Coronary artery (tissue), 2 donors: ENCODE measurements around the gene LAMTOR3.

Source experiments
- DNase-seq: peaks from one replicate; pipeline ENCODE4 v3.0.0-alpha.2; 2017; ENCODE audit warnings: low spot score
- H3K27ac ChIP-seq, 2 donors: fragments of 200-600 bp; sonication (generic); one replicate each; pipeline ENCODE4 v1.5.1; 2016 to 2019
- H3K4me3 ChIP-seq: fragments of 200-600 bp; sonication (generic); 2 replicates; pipeline ENCODE4 v1.5.1; 2016; ENCODE audit warnings: mild to moderate bottlenecking, moderate library complexity
- TF ChIP-seq, protein P1 (sequence below): fragments of 200-600 bp; sonication (generic); IDR thresholded peaks from one replicate; pipeline ENCODE4 v1.5.1; 2019; ENCODE audit warnings: antibody characterized with exemption

LAMTOR3 gene

DNA sequence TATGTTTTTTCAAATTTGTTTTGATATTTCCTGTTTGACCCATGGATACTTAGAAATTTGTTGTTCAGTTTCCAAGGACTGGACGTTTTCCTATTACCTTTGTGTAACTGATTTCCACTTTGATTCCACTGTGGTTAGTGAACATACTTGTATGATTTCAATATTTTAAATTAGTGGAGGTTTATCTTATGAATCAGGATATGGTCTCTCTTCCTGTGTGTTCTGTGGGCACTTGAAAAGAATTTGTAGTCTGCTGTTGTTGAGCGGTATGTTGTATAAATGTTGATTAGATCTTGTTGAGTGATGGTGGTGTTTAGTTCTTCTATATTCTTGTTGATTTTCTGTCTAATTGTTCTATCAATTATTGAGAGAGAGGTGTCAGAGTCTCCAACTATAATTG is 21.2 kb upstream of the LAMTOR3 start:
- DNase-seq: no peak
- H3K27ac ChIP-seq: no peak overlapping the region
- no peak overlapping the region for H3K4me3 ChIP-seq
- TF ChIP-seq, protein P1, sequence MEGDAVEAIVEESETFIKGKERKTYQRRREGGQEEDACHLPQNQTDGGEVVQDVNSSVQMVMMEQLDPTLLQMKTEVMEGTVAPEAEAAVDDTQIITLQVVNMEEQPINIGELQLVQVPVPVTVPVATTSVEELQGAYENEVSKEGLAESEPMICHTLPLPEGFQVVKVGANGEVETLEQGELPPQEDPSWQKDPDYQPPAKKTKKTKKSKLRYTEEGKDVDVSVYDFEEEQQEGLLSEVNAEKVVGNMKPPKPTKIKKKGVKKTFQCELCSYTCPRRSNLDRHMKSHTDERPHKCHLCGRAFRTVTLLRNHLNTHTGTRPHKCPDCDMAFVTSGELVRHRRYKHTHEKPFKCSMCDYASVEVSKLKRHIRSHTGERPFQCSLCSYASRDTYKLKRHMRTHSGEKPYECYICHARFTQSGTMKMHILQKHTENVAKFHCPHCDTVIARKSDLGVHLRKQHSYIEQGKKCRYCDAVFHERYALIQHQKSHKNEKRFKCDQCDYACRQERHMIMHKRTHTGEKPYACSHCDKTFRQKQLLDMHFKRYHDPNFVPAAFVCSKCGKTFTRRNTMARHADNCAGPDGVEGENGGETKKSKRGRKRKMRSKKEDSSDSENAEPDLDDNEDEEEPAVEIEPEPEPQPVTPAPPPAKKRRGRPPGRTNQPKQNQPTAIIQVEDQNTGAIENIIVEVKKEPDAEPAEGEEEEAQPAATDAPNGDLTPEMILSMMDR: no peak

- TF ChIP-seq, protein P1: no peak
- Histone ChIP-seq H3K27ac (peak overlapping the region; percentile 77 to 87), H3K4me3 (peak overlapping the region; percentile 83)
- DNase-seq: no peak
These were observed 771 bp upstream of the LAMTOR3 start for GRCh38 chr4:99894998-99895397.

- H3K27ac ChIP-seq: peak overlapping the region; percentile 77 to 87
- peak overlapping the region; percentile 83 for H3K4me3 ChIP-seq
- no peak for DNase-seq
- TF ChIP-seq, protein P1: no peak
These were observed 427 bp downstream of the LAMTOR3 start for GRCh38 chr4:99893839-99894160.

- no peak overlapping the region for H3K27ac ChIP-seq
- DNase-seq: no peak
- peak overlapping the region; percentile 83 for H3K4me3 ChIP-seq
- TF ChIP-seq, protein P1: no peak
These were observed 1.2 kb downstream of the LAMTOR3 start for GRCh38 chr4:99893029-99893428.

DNA sequence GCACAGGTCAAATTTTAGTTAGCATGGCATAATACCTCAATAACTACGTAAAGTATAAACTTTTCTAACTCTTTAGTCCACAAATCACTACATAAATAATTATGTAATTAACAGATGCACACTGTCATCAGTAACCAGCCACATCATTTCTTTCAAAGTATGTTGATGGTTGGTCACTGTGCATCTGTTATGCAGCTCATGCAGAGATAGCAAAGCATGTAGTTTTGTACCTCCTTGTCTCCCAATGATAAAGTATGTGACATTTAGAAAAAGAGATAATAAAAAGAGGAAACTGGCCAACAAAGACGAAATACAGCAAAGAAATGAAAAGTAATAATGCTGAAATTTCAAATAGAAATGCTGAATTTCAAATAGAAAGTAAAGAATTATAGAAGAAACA is 2.9 kb downstream of the LAMTOR3 start:
- Histone ChIP-seq H3K4me3 (no peak overlapping the region), H3K27ac (no peak overlapping the region)
- DNase-seq: no peak
- TF ChIP-seq, protein P1: no peak

DNA sequence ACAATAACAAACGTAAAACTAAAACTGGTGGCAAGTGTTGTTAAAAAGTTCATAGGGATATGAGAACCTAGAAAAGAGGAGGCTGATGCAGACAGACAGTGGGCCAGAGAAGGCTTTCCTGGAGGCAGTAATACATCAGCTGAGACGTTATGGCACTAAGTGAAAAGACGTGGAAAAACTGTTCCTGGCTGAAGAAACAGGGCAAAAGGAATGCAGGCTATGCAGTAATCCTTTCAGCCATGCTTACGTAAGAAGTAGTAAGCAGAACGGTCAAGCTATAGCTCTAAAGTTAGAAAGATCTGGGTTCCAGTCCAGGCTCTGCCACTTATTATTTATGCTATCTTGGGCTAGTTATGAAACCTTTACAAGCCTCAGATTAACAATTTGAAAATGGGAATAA is 6.4 kb downstream of the LAMTOR3 start:
- DNase-seq: no peak
- TF ChIP-seq, protein P1: no peak
- no peak overlapping the region for H3K4me3 ChIP-seq
- no peak overlapping the region for H3K27ac ChIP-seq

DNA sequence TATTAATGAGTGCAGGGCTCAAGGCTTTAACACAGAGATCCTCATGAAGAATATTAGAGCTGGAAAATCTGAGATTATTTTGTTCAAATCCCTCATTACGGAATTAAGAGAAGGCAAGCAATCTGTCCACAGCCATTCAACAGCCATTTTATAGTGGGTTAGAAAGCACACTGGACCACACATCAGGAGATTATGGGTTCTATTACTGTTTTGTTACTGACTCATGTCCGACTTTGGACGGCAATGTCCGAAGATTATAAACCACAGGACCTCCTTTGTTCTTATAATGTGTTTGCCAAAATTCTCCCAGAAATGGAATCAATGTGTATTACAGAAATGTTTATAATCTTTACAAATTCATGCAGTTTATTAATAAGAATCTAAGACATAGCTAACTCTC is 8.1 kb downstream of the LAMTOR3 start:
- no peak for DNase-seq
- H3K27ac ChIP-seq: no peak overlapping the region
- no peak overlapping the region for H3K4me3 ChIP-seq
- TF ChIP-seq, protein P1: no peak
